ENCODE data around the gene CREBBP.

GRCh38 chr16:3873482-3874173 is 6.9 kb downstream of the CREBBP start:
- TF ChIP-seq CTCF (conservative IDR thresholded peaks at IDR 0.05; ENCODE audit: low read depth in 2 of 2) = no peak
- TF ChIP-seq REST (IDR thresholded peaks at IDR 0.05; ENCODE audit: unreplicated experiment) = no peak
- no peak for TF ChIP-seq EZH2 (IDR thresholded peaks at IDR 0.05; ENCODE audit: low read depth, unreplicated experiment)
- TF ChIP-seq EZH2phosphoT487 (IDR thresholded peaks at IDR 0.05; ENCODE audit: unreplicated experiment) = no peak
- no peak for TF ChIP-seq JUNB (IDR thresholded peaks at IDR 0.05; ENCODE audit: unreplicated experiment)
- no peak for TF ChIP-seq POLR2AphosphoS5 (IDR thresholded peaks at IDR 0.05; ENCODE audit: low read depth)
- no peak for TF ChIP-seq CREB1 (CRISPR knock-in tag; IDR thresholded peaks at IDR 0.05; ENCODE audit: low read depth)
- TF ChIP-seq ZNF114 (CRISPR knock-in tag; IDR thresholded peaks at IDR 0.05) = no peak
- TF ChIP-seq ZNF331 (CRISPR knock-in tag; IDR thresholded peaks at IDR 0.05; ENCODE audit: low read depth) = no peak
- TF ChIP-seq STAT1 (IDR thresholded peaks at IDR 0.05; ENCODE audit: unreplicated experiment) = no peak
- TF ChIP-seq NANOG (IDR thresholded peaks at IDR 0.05; ENCODE audit: borderline replicate concordance) = no peak
- TF ChIP-seq ETS1 (IDR thresholded peaks at IDR 0.05) = no peak
